ENCODE data around the gene SCN10A.

The SCN10A gene

DNA sequence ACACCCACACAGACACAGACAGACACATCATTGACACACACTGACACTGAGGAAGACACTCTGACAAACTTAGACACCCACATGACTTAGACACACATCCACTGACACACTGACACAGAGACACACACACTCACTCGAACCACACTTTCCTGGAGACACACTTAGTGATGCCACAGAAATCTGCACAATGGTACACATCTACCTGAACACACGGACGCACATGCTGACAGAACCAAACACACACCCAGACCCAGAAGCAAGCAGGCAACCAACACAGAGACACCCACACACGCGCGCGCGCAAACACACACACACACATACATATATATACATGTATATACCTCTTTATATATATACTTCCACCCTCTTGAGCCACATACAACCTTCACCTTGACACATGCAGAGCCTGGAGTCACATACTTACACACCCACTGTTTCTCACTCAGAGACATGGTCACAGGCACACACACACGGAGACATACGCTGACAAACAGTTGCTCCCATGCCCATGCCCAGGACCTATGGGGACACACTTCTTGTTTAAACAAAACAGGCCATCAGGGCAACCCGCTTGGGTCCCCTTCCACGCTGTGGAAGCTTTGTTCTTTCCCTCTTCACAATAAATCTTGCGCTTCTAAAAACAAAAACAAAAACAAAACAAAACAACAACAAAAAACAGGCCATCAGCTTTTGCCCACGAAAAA, 165.6 kb downstream of the SCN10A start:
- no peak for DNase-seq

DNA sequence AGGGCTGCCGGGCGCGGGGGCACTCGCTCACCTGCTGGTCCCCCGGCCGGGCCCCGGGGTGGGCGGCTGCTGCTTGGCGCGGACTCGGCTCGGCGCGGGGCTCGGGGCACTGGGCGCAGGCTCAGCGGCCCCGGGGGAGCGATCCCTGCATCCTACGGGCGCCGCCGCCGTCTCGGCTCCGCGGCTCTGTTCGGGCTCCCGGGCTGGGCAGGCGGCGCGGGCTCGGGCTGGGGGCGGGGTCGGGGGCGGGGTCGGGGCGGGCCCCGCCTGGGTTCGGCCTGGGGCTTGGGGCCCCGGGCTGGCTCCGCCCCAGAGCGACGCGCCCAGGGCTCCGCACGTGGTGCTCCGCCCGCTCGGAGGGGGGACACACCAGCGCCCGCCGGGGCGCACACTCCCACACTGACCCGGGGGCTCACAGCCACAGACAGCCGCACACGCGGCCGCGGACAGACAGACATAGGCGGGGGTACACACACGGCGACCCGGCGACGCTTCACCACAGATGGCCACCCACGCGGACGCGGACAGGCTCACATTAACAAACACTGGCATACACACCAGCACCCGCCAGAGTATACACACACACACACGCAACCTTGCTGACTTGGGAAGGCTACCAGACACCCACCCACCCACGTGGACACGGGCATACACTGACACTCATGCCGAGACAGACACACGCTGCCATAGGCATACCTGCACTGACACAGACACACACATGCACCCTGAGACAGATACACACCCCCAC, 166.3 kb downstream of the SCN10A start, which contains the start of gene SCN5A:
Gene SCN5A (minus strand): TSS at position 188 of the 748 bp plus-strand sequence. CDS start 16,380 bp downstream, outside the sequence.
- DNase-seq: no peak

DNA sequence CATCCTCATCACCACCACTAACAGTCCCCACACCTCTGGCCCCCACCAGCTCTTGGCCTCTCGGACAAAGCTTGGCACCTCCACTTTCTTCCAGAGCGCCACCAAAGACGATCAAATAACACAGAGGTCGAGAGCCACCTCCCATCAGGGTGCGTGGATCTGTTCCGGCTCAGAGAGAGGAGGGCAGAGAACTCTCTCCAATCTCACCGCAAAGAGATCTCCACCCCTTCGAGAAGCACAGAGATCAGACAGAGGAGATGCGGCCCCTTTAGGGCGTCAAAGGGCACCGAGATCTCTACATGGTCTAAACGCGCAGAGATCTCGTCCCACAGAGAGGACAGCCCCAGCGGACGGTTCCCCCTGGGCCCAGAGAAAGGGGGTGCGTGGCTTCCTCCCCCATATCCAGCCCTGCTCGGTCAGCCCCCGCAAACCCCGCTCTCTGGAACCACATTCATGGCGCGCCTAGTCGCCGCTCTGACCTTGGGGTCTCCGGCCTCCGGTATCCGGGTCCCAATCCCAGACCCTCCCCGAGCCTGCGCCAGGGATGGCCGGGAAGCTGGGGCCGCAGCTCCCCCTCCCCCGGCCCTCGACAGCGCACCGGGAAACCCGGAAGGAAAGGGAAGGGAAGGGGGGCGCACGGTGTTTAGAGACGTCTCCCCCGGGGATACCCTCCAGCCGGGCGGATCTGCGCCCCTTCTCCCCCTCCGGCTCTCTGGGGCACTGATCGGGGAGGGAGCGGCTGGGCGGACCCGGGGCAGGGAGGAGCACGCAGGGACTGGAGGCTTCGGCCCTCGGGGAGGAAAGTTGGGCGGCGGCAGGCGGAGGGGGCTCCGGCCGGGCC, 167.1 kb downstream of the SCN10A start:
- no peak for DNase-seq

DNA sequence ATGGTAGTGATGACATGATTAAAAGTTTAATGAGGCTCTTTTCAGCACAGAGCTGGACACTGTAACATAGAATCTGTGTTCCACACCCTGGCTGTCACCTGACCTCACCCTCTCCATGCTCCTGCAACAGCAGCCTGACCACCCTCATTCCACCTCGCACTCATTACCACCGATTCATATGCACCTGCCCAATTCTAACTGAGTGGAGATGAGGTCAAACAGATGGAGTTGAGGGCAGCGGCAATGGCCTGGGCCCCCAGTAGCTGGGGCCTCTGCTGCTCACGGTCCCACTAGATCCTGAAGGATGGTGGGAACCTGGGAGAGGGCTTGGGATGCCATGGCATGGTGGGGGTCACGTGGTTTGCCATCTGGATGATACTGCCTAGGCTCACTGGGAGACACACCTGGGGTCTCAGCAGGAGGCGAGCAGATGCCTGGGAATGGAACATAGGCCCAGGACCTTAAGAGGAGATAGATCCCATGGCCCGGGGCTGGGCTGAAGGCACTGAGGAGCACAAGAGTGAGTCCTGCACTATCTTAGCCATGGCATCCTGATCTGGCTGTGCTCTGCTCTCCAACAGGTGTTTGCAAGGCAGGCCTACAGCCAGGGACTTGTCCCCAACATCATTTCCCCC, 167.9 kb downstream of the SCN10A start:
- DNase-seq: no peak

DNA sequence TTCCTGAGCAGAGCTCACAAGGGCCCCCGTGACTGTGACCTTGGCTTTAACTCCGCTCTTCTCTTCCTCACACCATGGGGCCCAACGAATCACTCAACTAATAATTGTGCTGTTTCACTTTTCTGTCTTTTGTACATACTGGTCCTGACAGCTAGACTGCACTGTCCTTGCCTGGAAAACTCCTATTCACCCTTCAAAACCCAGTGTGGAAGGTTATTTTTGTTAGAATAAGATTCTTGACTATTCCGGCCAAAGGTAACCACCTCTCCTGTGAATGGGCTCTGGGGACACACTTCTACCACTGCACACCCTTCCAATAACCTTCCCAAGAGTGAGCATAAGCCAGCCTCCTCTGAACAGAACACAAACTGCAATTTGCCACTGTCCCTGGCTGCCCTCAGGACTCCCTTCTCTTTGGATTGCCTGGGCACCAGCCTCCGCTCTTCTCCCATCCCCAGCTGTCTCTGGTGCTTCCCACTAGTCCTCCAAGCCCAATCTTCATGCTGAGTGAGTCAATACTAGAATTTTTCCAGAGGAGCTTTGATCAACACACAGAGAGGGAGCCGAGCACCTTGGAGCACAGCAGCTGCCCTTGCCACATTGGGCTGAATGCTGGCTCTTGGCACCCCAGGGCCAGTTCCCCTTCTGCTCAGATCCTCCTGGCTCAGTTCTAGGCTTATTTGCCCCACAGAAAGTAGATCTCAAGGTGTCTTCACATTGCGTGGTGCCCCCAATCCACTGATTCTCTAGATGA, 168.6 kb downstream of the SCN10A start:
- no peak for DNase-seq
